ENCODE results near the gene DLG1.

Gene DLG1

GRCh38 chr3:197292648-197293047 is 5.8 kb downstream of the DLG1 start:
- no peak overlapping the region for H3K4me3 ChIP-seq (ENCODE audit: low read depth, low read length)
- no peak for DNase-seq (ENCODE audit: low read depth)

GRCh38 chr3:197292083-197292646 is 6.2 kb downstream of the DLG1 start:
- TF ChIP-seq CTCF (IDR thresholded peaks at IDR 0.05; ENCODE audit: low read depth, low read length, missing control alignments), result no peak
- no peak for DNase-seq (ENCODE audit: low read depth)
- no peak overlapping the region for H3K4me3 ChIP-seq (ENCODE audit: low read depth, low read length)

More at GRCh38 chr3:197292648-197293047, 5.8 kb downstream of the DLG1 start:
- no peak for TF ChIP-seq CTCF (IDR thresholded peaks at IDR 0.05; ENCODE audit: low read depth, low read length, missing control alignments)

GRCh38 chr3:197289726-197290125 is 8.7 kb downstream of the DLG1 start:
- DNase-seq (ENCODE audit: low read depth), result no peak
- no peak for TF ChIP-seq CTCF (IDR thresholded peaks at IDR 0.05; ENCODE audit: low read depth, low read length, missing control alignments)
- no peak overlapping the region for H3K4me3 ChIP-seq (ENCODE audit: low read depth, low read length)

- H3K4me3 ChIP-seq (ENCODE audit: low read depth, low read length), result no peak overlapping the region
- no peak for TF ChIP-seq CTCF (IDR thresholded peaks at IDR 0.05; ENCODE audit: low read depth, low read length, missing control alignments)
- DNase-seq (ENCODE audit: low read depth), result no peak
Observed at GRCh38 chr3:197286678-197287077, 11.7 kb downstream of the DLG1 start.

GRCh38 chr3:197285557-197285956 is 12.9 kb downstream of the DLG1 start:
- no peak overlapping the region for H3K4me3 ChIP-seq (ENCODE audit: low read depth, low read length)
- no peak for DNase-seq (ENCODE audit: low read depth)
- no peak for TF ChIP-seq CTCF (IDR thresholded peaks at IDR 0.05; ENCODE audit: low read depth, low read length, missing control alignments)

GRCh38 chr3:197283045-197283444 is 15.4 kb downstream of the DLG1 start:
- TF ChIP-seq CTCF (IDR thresholded peaks at IDR 0.05; ENCODE audit: low read depth, low read length, missing control alignments), result no peak
- no peak overlapping the region for H3K4me3 ChIP-seq (ENCODE audit: low read depth, low read length)
- DNase-seq (ENCODE audit: low read depth), result no peak

- no peak for TF ChIP-seq CTCF (IDR thresholded peaks at IDR 0.05; ENCODE audit: low read depth, low read length, missing control alignments)
- H3K4me3 ChIP-seq (ENCODE audit: low read depth, low read length), result no peak overlapping the region
- no peak for DNase-seq (ENCODE audit: low read depth)
Observed at GRCh38 chr3:197281849-197282248, 16.6 kb downstream of the DLG1 start.

Data from GM12864 (cell line).